H9 (cell line): ENCODE results near the gene PDXP. TPM values are rescaled to one million over a fixed set of nuclear protein-coding genes. Genes with fewer than 3 reads are reported as not detected.

Experiments used
- DNase-seq: peaks from one replicate; pipeline ENCODE4 v3.0.0-alpha.2; 2017
- H2AFZ ChIP-seq: one replicate; pipeline ENCODE4 v1.6.1; 2013; ENCODE audit warnings: mild to moderate bottlenecking, low read length, control low read depth, moderate library complexity
- H2AK5ac ChIP-seq: 2 replicates; pipeline ENCODE4 v1.6.1; 2013; ENCODE audit warnings: low read length, control low read depth, mixed read lengths; ENCODE audit not compliant: insufficient read length
- H2BK120ac ChIP-seq: one replicate; pipeline ENCODE4 v1.6.1; 2013; ENCODE audit warnings: low read depth, mild to moderate bottlenecking, low read length, control low read depth, inconsistent platforms; ENCODE audit not compliant: poor library complexity, severe bottlenecking
- H2BK12ac ChIP-seq: 2 replicates; pipeline ENCODE4 v1.6.1; 2013; ENCODE audit warnings: low read length, control low read depth, mixed read lengths, low read depth; ENCODE audit not compliant: insufficient read length
- H2BK15ac ChIP-seq: 2 replicates; pipeline ENCODE4 v1.6.1; 2013; ENCODE audit warnings: low read depth, low read length, control low read depth
- H2BK20ac ChIP-seq: one replicate; pipeline ENCODE4 v1.6.1; 2013; ENCODE audit warnings: low read depth, mild to moderate bottlenecking, low read length, control low read depth, inconsistent platforms; ENCODE audit not compliant: poor library complexity, severe bottlenecking
- H2BK5ac ChIP-seq: 2 replicates; pipeline ENCODE4 v1.6.1; 2013; ENCODE audit warnings: low read length, control low read depth, mixed read lengths; ENCODE audit not compliant: insufficient read length
- H3K14ac ChIP-seq: 2 replicates; pipeline ENCODE4 v1.6.1; 2013; ENCODE audit warnings: low read length, control low read depth; ENCODE audit not compliant: insufficient read depth
- H3K18ac ChIP-seq: 2 replicates; pipeline ENCODE4 v1.6.1; 2013; ENCODE audit warnings: low read depth, mild to moderate bottlenecking, mixed read lengths, low read length, control low read depth; ENCODE audit not compliant: insufficient read length
- H3K23ac ChIP-seq: 2 replicates; pipeline ENCODE4 v1.6.1; 2013; ENCODE audit warnings: low read length, control low read depth, mixed read lengths, low read depth; ENCODE audit not compliant: insufficient read length
- H3K23me2 ChIP-seq: 2 replicates; pipeline ENCODE4 v1.6.1; 2013; ENCODE audit warnings: low read depth, mild to moderate bottlenecking, mixed read lengths, low read length, control low read depth; ENCODE audit not compliant: insufficient read length, poor library complexity, severe bottlenecking
- H3K27ac ChIP-seq: 2 replicates; pipeline ENCODE4 v1.5.1; 2013; ENCODE audit warnings: low read length, control low read depth, mixed read lengths, low read depth; ENCODE audit not compliant: insufficient read length
- H3K27me3 ChIP-seq: 2 replicates; pipeline ENCODE4 v1.6.1; 2013; ENCODE audit warnings: low read length, control low read depth, inconsistent platforms; ENCODE audit not compliant: insufficient read depth
- H3K4ac ChIP-seq: 2 replicates; pipeline ENCODE4 v1.6.1; 2013; ENCODE audit warnings: low read depth, mild to moderate bottlenecking, control low read depth, inconsistent platforms, low read length, moderate library complexity
- H3K4me1 ChIP-seq: 2 replicates; pipeline ENCODE4 v1.6.1; 2013; ENCODE audit warnings: low read length, control low read depth, inconsistent platforms; ENCODE audit not compliant: insufficient read depth
- H3K4me2 ChIP-seq: 2 replicates; pipeline ENCODE4 v1.6.1; 2013; ENCODE audit warnings: low read length, control low read depth, mixed read lengths; ENCODE audit not compliant: insufficient read length, insufficient read depth
- H3K56ac ChIP-seq: 2 replicates; pipeline ENCODE4 v1.6.1; 2013; ENCODE audit warnings: low read depth, mild to moderate bottlenecking, mixed read lengths, low read length, control low read depth; ENCODE audit not compliant: insufficient read length
- H3K79me1 ChIP-seq: 2 replicates; pipeline ENCODE4 v1.6.1; 2013; ENCODE audit warnings: low read depth, mild to moderate bottlenecking, moderate library complexity, low read length, control low read depth, inconsistent platforms; ENCODE audit not compliant: insufficient read depth, poor library complexity, severe bottlenecking
- H3K79me2 ChIP-seq: 2 replicates; pipeline ENCODE4 v1.6.1; 2013; ENCODE audit warnings: low read length, control low read depth, inconsistent platforms; ENCODE audit not compliant: insufficient read depth
- H3K9ac ChIP-seq: 2 replicates; pipeline ENCODE4 v1.6.1; 2013; ENCODE audit warnings: low read length, control low read depth, mixed read lengths; ENCODE audit not compliant: insufficient read length; ENCODE audit errors: extremely low read depth
- H3K9me3 ChIP-seq: one replicate; pipeline ENCODE4 v1.6.1; 2013; ENCODE audit warnings: low read depth, low read length, inconsistent platforms; ENCODE audit not compliant: control insufficient read depth
- H3T11ph ChIP-seq: one replicate; pipeline ENCODE4 v1.6.1; 2013; ENCODE audit warnings: mild to moderate bottlenecking, low read length, control low read depth, inconsistent platforms
- H4K20me1 ChIP-seq: one replicate; pipeline ENCODE4 v1.6.1; 2013; ENCODE audit not compliant: control insufficient read depth, insufficient read length, insufficient read depth
- H4K5ac ChIP-seq: 2 replicates; pipeline ENCODE4 v1.6.1; 2013; ENCODE audit warnings: low read depth, mild to moderate bottlenecking, mixed read lengths, low read length, control low read depth; ENCODE audit not compliant: insufficient read length
- H4K8ac ChIP-seq: replicated peaks from 2 replicates; pipeline ENCODE4 v1.6.1; 2013; ENCODE audit warnings: low read length, control low read depth, mixed read lengths, low read depth; ENCODE audit not compliant: insufficient read length
- H4K91ac ChIP-seq: 2 replicates; pipeline ENCODE4 v1.6.1; 2013; ENCODE audit warnings: low read depth, mild to moderate bottlenecking, moderate library complexity, mixed read lengths, low read length, control low read depth; ENCODE audit not compliant: insufficient read length
- H3K27ac Mint-ChIP-seq, 3 experiments: 2 replicates in 2 of 3; 3 replicates in 1 of 3; pipeline ENCODE4 v1.8.0; 2020 to 2021; ENCODE audit warnings: mixed read lengths in 3 of 3, mild to moderate bottlenecking in 1 of 3, moderate library complexity in 1 of 3
- H3K27me3 Mint-ChIP-seq: 2 replicates; pipeline ENCODE4 v1.8.0; 2021; ENCODE audit warnings: low read depth, mild to moderate bottlenecking, moderate library complexity, mixed read lengths
- H3K36me3 Mint-ChIP-seq, 3 experiments: 2 replicates in 2 of 3; 3 replicates in 1 of 3; pipeline ENCODE4 v1.8.0; 2020 to 2021; ENCODE audit warnings: low read depth in 3 of 3, mixed read lengths in 3 of 3; ENCODE audit not compliant: insufficient read depth in 1 of 3
- H3K4me1 Mint-ChIP-seq, 2 experiments: 2 replicates each; pipeline ENCODE4 v1.8.0; 2020; ENCODE audit warnings: mixed read lengths in 2 of 2
- H3K4me3 Mint-ChIP-seq, 2 experiments: 2 replicates in 1 of 2; 3 replicates in 1 of 2; pipeline ENCODE4 v1.8.0; 2020 to 2021; ENCODE audit warnings: mild to moderate bottlenecking in 2 of 2, mixed read lengths in 2 of 2, moderate library complexity in 1 of 2
- H3K9me3 Mint-ChIP-seq, 2 experiments: 2 replicates in 1 of 2; 3 replicates in 1 of 2; pipeline ENCODE4 v1.8.0; 2020; ENCODE audit warnings: mild to moderate bottlenecking in 2 of 2, mixed read lengths in 2 of 2, moderate library complexity in 1 of 2
- CTCF ChIP-seq: fragments of 200-600 bp; sonication (generic); conservative IDR thresholded peaks from 3 replicates; pipeline ENCODE4 v1.8.0; 2021; ENCODE audit warnings: antibody characterized with exemption, mild to moderate bottlenecking
- WGBS: extraction: QIAGEN DNeasy Blood & Tissue Kit; methylation state at CpG from one replicate; pipeline ENCODE4 v1.1.7; 2013; ENCODE audit warnings: missing lambda C conversion rate, low lambda C conversion rate, mixed read lengths; ENCODE audit not compliant: insufficient read length; ENCODE audit errors: extremely low coverage; 5-methylcytosine and 5-hydroxymethylcytosine counted together
- total RNA-seq: library from RNA; stranded (reverse); gene quantifications from 2 replicates; pipeline ENCODE4 v1.2.1, GENCODE V29; 2021

Gene PDXP
- total RNA-seq, 1 experiment from 2014 or later: 41.0 TPM

GRCh38 chr22:37631448-37632173 is 26.9 kb upstream of the PDXP start:
- Histone ChIP-seq H2BK20ac (no peak overlapping the region), H4K5ac (no peak overlapping the region), H3K9ac (no peak overlapping the region), H3K27ac (no peak overlapping the region), H3K79me2 (no peaks in the 10 kb centered on the region), H2BK120ac (no peak overlapping the region), H4K8ac (no peak overlapping the region), H4K20me1 (no peaks in the 10 kb centered on the region), H3K56ac (no peak overlapping the region), H3K4me1 (peaks cover 2% of the 10 kb centered on the region; the same call in 1 of the 2 replicates), H3K27me3 (no peaks in the 10 kb centered on the region), H2BK12ac (no peak overlapping the region), H3K18ac (no peak overlapping the region), H3K9me3 (no peaks in the 10 kb centered on the region), H3T11ph (no peak overlapping the region), H3K23me2 (no peaks in the 10 kb centered on the region), H3K79me1 (no peaks in the 10 kb centered on the region), H2AK5ac (no peak overlapping the region), H3K4me2 (no peak overlapping the region), H2AFZ (no peak overlapping the region), H3K23ac (no peak overlapping the region), H3K4ac (no peak overlapping the region), H3K14ac (no peak overlapping the region), H2BK15ac (no peak overlapping the region), H4K91ac (no peak overlapping the region), H2BK5ac (no peak overlapping the region)
- no peaks in the 10 kb centered on the region for H3K27me3 Mint-ChIP-seq
- H3K27ac Mint-ChIP-seq: no peak overlapping the region; a peak in 1 of 7 replicates
- H3K4me3 Mint-ChIP-seq: no peak overlapping the region; a peak in 1 of 5 replicates
- peaks cover 19 to 25% of the 10 kb centered on the region in 2 experiments for H3K4me1 Mint-ChIP-seq
- peaks cover 0 to 12% (median 11%) of the 10 kb centered on the region in 3 experiments; a peak in 5 of 7 replicates for H3K36me3 Mint-ChIP-seq
- WGBS: no CpG with 5 or more reads among the region's 19 CpGs
- H3K9me3 Mint-ChIP-seq: no peaks in the 10 kb centered on the region
- no peak for TF ChIP-seq CTCF
- no peak for DNase-seq
